Immature natural killer cell (primary cell): ENCODE results near the gene MYO1D. TPM values are rescaled to one million over a fixed set of nuclear protein-coding genes. Genes with fewer than 3 reads are reported as not detected.

Experiments used
- DNase-seq, 3 donors: peaks; one replicate each; pipeline ENCODE4 v3.0.0; 2022; ENCODE audit warnings: mixed read lengths in 1 of 3
- H3K27ac Mint-ChIP-seq, 6 donors: one replicate each; pipeline ENCODE4 v1.8.0; 2020; ENCODE audit warnings: mixed read lengths in 6 of 6, mild to moderate bottlenecking in 5 of 6, inconsistent platforms in 4 of 6, moderate library complexity in 3 of 6
- H3K27me3 Mint-ChIP-seq, 3 donors: one replicate each; pipeline ENCODE4 v1.8.0; 2020 to 2021; ENCODE audit warnings: low read depth in 3 of 3, mild to moderate bottlenecking in 3 of 3, mixed read lengths in 3 of 3, moderate library complexity in 3 of 3, inconsistent platforms in 1 of 3
- H3K36me3 Mint-ChIP-seq, 3 donors: one replicate each; pipeline ENCODE4 v1.8.0; 2020; ENCODE audit warnings: mixed read lengths in 3 of 3, inconsistent platforms in 2 of 3, mild to moderate bottlenecking in 2 of 3
- H3K4me1 Mint-ChIP-seq, 2 donors: one replicate each; pipeline ENCODE4 v1.8.0; 2020; ENCODE audit warnings: inconsistent platforms in 2 of 2, mild to moderate bottlenecking in 2 of 2, mixed read lengths in 2 of 2, moderate library complexity in 1 of 2
- H3K4me3 Mint-ChIP-seq, 5 donors: one replicate each; pipeline ENCODE4 v1.8.0; 2020; ENCODE audit warnings: mild to moderate bottlenecking in 5 of 5, mixed read lengths in 5 of 5, inconsistent platforms in 3 of 5, moderate library complexity in 3 of 5
- H3K9me3 Mint-ChIP-seq, 6 donors: one replicate each; pipeline ENCODE4 v1.8.0; 2020; ENCODE audit warnings: mild to moderate bottlenecking in 6 of 6, mixed read lengths in 6 of 6, inconsistent platforms in 4 of 6, moderate library complexity in 3 of 6
- polyA plus RNA-seq, 3 donors: library from polyadenylated mRNA; unstranded; fragments of 300-500 nt; fragmentation: Illumina TruSeq; gene quantifications; one replicate each; pipeline ENCODE4 v1.2.3, GENCODE V29; 2021

The MYO1D gene
- polyA plus RNA-seq, 3 donors from 2014 or later = 2.0 to 7.9 TPM; not detected in 1

- no peak overlapping the region for H3K4me3 Mint-ChIP-seq
- no peaks in the 10 kb centered on the region for H3K36me3 Mint-ChIP-seq
- H3K27me3 Mint-ChIP-seq = peaks cover 0 to 7% (median 1%) of the 10 kb centered on the region in 3 donors
- no peaks in the 10 kb centered on the region for H3K4me1 Mint-ChIP-seq
- no peaks in the 10 kb centered on the region for H3K9me3 Mint-ChIP-seq
- H3K27ac Mint-ChIP-seq = no peak overlapping the region
- DNase-seq = no peak
Observed at GRCh38 chr17:32786169-32786568, 90.8 kb downstream of the MYO1D start.

- Mint-ChIP-seq H3K4me3 (no peak overlapping the region), H3K36me3 (no peaks in the 10 kb centered on the region), H3K27ac (no peak overlapping the region), H3K4me1 (no peaks in the 10 kb centered on the region), H3K27me3 (peaks cover 0 to 7% (median 1%) of the 10 kb centered on the region in 3 donors), H3K9me3 (no peaks in the 10 kb centered on the region)
- no peak for DNase-seq
Observed at GRCh38 chr17:32784113-32784512, 92.8 kb downstream of the MYO1D start.

GRCh38 chr17:32783602-32784001, 93.3 kb downstream of the MYO1D start:
- Mint-ChIP-seq H3K36me3 (no peaks in the 10 kb centered on the region), H3K27ac (no peak overlapping the region), H3K4me1 (no peaks in the 10 kb centered on the region), H3K27me3 (peaks cover 0 to 7% (median 1%) of the 10 kb centered on the region in 3 donors), H3K9me3 (no peaks in the 10 kb centered on the region), H3K4me3 (no peak overlapping the region)
- peak; percentile 36 to 55 (median 45) for DNase-seq

GRCh38 chr17:32780721-32781120, 96.2 kb downstream of the MYO1D start:
- Mint-ChIP-seq H3K27me3 (peaks cover 0 to 5% (median 1%) of the 10 kb centered on the region in 3 donors), H3K36me3 (peaks cover 0 to 3% (median 0%) of the 10 kb centered on the region in 3 donors), H3K4me3 (no peak overlapping the region), H3K4me1 (no peaks in the 10 kb centered on the region), H3K27ac (no peak overlapping the region), H3K9me3 (no peaks in the 10 kb centered on the region)
- no peak for DNase-seq

GRCh38 chr17:32777922-32778321, 99.0 kb downstream of the MYO1D start:
- Mint-ChIP-seq H3K27me3 (peaks cover 0 to 4% (median 1%) of the 10 kb centered on the region in 3 donors), H3K27ac (no peak overlapping the region), H3K4me1 (no peaks in the 10 kb centered on the region), H3K36me3 (peaks cover 0 to 3% (median 3%) of the 10 kb centered on the region in 3 donors), H3K9me3 (no peaks in the 10 kb centered on the region), H3K4me3 (no peak overlapping the region)
- DNase-seq = no peak

GRCh38 chr17:32777436-32777835, 99.5 kb downstream of the MYO1D start:
- Mint-ChIP-seq H3K4me1 (no peaks in the 10 kb centered on the region), H3K36me3 (peaks cover 0 to 4% (median 3%) of the 10 kb centered on the region in 3 donors), H3K9me3 (no peaks in the 10 kb centered on the region), H3K27ac (no peak overlapping the region), H3K27me3 (peaks cover 0 to 3% (median 1%) of the 10 kb centered on the region in 3 donors), H3K4me3 (no peak overlapping the region)
- no peak for DNase-seq

- H3K27me3 Mint-ChIP-seq = peaks cover 0 to 4% (median 1%) of the 10 kb centered on the region in 3 donors
- peaks cover 0 to 13% (median 12%) of the 10 kb centered on the region in 3 donors for H3K36me3 Mint-ChIP-seq
- no peak overlapping the region for H3K27ac Mint-ChIP-seq
- no peak for DNase-seq
- H3K4me3 Mint-ChIP-seq = no peak overlapping the region
- H3K9me3 Mint-ChIP-seq = no peaks in the 10 kb centered on the region
- H3K4me1 Mint-ChIP-seq = no peaks in the 10 kb centered on the region
Observed at GRCh38 chr17:32774695-32775084, 102.2 kb downstream of the MYO1D start.

GRCh38 chr17:32773856-32774694, 102.8 kb downstream of the MYO1D start:
- Mint-ChIP-seq H3K4me3 (no peak overlapping the region), H3K27ac (no peak overlapping the region), H3K27me3 (peaks cover 0 to 4% (median 1%) of the 10 kb centered on the region in 3 donors), H3K9me3 (no peaks in the 10 kb centered on the region), H3K36me3 (peaks cover 0 to 13% (median 12%) of the 10 kb centered on the region in 3 donors), H3K4me1 (no peaks in the 10 kb centered on the region)
- DNase-seq = no peak

GRCh38 chr17:32772453-32773025, 104.4 kb downstream of the MYO1D start:
- Mint-ChIP-seq H3K27ac (no peak overlapping the region), H3K4me3 (no peak overlapping the region), H3K9me3 (no peaks in the 10 kb centered on the region), H3K27me3 (peaks cover 0 to 4% (median 1%) of the 10 kb centered on the region in 3 donors), H3K4me1 (no peaks in the 10 kb centered on the region), H3K36me3 (peaks cover 0 to 16% (median 12%) of the 10 kb centered on the region in 3 donors)
- no peak for DNase-seq

- Mint-ChIP-seq H3K27me3 (peaks cover 0 to 5% (median 4%) of the 10 kb centered on the region in 3 donors), H3K4me1 (no peaks in the 10 kb centered on the region)
Observed at GRCh38 chr17:32771396-32771795, 105.5 kb downstream of the MYO1D start.

GRCh38 chr17:32769846-32770245, 107.1 kb downstream of the MYO1D start:
- Mint-ChIP-seq H3K27me3 (peaks cover 0 to 5% (median 4%) of the 10 kb centered on the region in 3 donors), H3K9me3 (no peaks in the 10 kb centered on the region), H3K4me1 (no peaks in the 10 kb centered on the region), H3K27ac (no peak overlapping the region), H3K4me3 (no peak overlapping the region), H3K36me3 (peaks cover 0 to 16% (median 12%) of the 10 kb centered on the region in 3 donors)
- no peak for DNase-seq

More at GRCh38 chr17:32771396-32771795, 105.5 kb downstream of the MYO1D start:
- no peak for DNase-seq
- Mint-ChIP-seq H3K9me3 (no peaks in the 10 kb centered on the region), H3K27ac (no peak overlapping the region), H3K4me3 (no peak overlapping the region), H3K36me3 (peaks cover 0 to 16% (median 12%) of the 10 kb centered on the region in 3 donors)

GRCh38 chr17:32763855-32764439, 113.0 kb downstream of the MYO1D start:
- H3K27me3 Mint-ChIP-seq = peaks cover 0 to 3% (median 1%) of the 10 kb centered on the region in 3 donors
- no peak overlapping the region for H3K27ac Mint-ChIP-seq
- H3K36me3 Mint-ChIP-seq = peaks cover 7 to 18% (median 14%) of the 10 kb centered on the region in 3 donors
- peaks cover 5 to 11% of the 10 kb centered on the region in 2 donors for H3K4me1 Mint-ChIP-seq
- H3K4me3 Mint-ChIP-seq = no peak overlapping the region
- H3K9me3 Mint-ChIP-seq = peaks cover 0 to 1% (median 0%) of the 10 kb centered on the region in 6 donors
- no peak for DNase-seq

- Mint-ChIP-seq H3K4me3 (no peak overlapping the region), H3K36me3 (peaks cover 7 to 14% (median 14%) of the 10 kb centered on the region in 3 donors), H3K27ac (peak overlapping the region in 1 of 6 donors; percentile 5), H3K27me3 (peaks cover 0 to 4% (median 0%) of the 10 kb centered on the region in 3 donors), H3K4me1 (peaks cover 5 to 12% of the 10 kb centered on the region in 2 donors), H3K9me3 (peaks cover 0 to 1% (median 0%) of the 10 kb centered on the region in 6 donors)
- DNase-seq = no peak
Observed at GRCh38 chr17:32759476-32759875, 117.4 kb downstream of the MYO1D start.

- Mint-ChIP-seq H3K27ac (no peak overlapping the region), H3K9me3 (peaks cover 0 to 1% (median 0%) of the 10 kb centered on the region in 6 donors), H3K27me3 (peaks cover 0 to 4% (median 0%) of the 10 kb centered on the region in 3 donors)
Observed at GRCh38 chr17:32757963-32758362, 119.0 kb downstream of the MYO1D start.

More at GRCh38 chr17:32757963-32758362, 119.0 kb downstream of the MYO1D start:
- Mint-ChIP-seq H3K4me1 (peaks cover 5 to 12% of the 10 kb centered on the region in 2 donors), H3K4me3 (no peak overlapping the region), H3K36me3 (peaks cover 7 to 12% (median 7%) of the 10 kb centered on the region in 3 donors)
- DNase-seq = no peak
